Ishikawa (cell line): ENCODE measurements around the gene TARBP2.

Source experiments
- CEBPB ChIP-seq: IDR thresholded peaks from 2 replicates; pipeline ENCODE4 v1.6.1; 2012
- CREB1 ChIP-seq: IDR thresholded peaks from 2 replicates; pipeline ENCODE4 v1.6.1; 2012; ENCODE audit warnings: low read depth
- EGR1 ChIP-seq: IDR thresholded peaks from 2 replicates; pipeline ENCODE4 v1.6.1; 2012
- EP300 ChIP-seq: IDR thresholded peaks from 2 replicates; pipeline ENCODE4 v1.6.1; 2012; ENCODE audit warnings: borderline replicate concordance
- FOXM1 ChIP-seq: IDR thresholded peaks from 2 replicates; pipeline ENCODE4 v1.6.1; 2012; ENCODE audit warnings: low read depth, borderline replicate concordance
- MAX ChIP-seq: IDR thresholded peaks from 2 replicates; pipeline ENCODE4 v1.6.1; 2012
- NFIC ChIP-seq: IDR thresholded peaks from 2 replicates; pipeline ENCODE4 v1.6.1; 2012
- RAD21 ChIP-seq: IDR thresholded peaks from 2 replicates; pipeline ENCODE4 v1.6.1; 2012; ENCODE audit warnings: low read depth
- TAF1 ChIP-seq: IDR thresholded peaks from 2 replicates; pipeline ENCODE4 v1.6.1; 2012; ENCODE audit warnings: low read depth, mild to moderate bottlenecking
- TCF12 ChIP-seq: IDR thresholded peaks from 2 replicates; pipeline ENCODE4 v1.6.1; 2012; ENCODE audit warnings: low read depth
- TEAD4 ChIP-seq: IDR thresholded peaks from 2 replicates; pipeline ENCODE4 v1.6.1; 2012
- YY1 ChIP-seq: IDR thresholded peaks from 2 replicates; pipeline ENCODE4 v1.6.1; 2012; ENCODE audit warnings: low read depth
- ZBTB7A ChIP-seq: IDR thresholded peaks from 2 replicates; pipeline ENCODE4 v1.6.1; 2012; ENCODE audit warnings: low read depth
- TF ChIP-seq, protein P1 (sequence below): IDR thresholded peaks from 2 replicates; pipeline ENCODE4 v1.6.1; 2012
- TF ChIP-seq, protein P2 (sequence below): IDR thresholded peaks from 2 replicates; pipeline ENCODE4 v1.6.1; 2012; ENCODE audit warnings: low read depth, mild to moderate bottlenecking

TARBP2 gene

DNA sequence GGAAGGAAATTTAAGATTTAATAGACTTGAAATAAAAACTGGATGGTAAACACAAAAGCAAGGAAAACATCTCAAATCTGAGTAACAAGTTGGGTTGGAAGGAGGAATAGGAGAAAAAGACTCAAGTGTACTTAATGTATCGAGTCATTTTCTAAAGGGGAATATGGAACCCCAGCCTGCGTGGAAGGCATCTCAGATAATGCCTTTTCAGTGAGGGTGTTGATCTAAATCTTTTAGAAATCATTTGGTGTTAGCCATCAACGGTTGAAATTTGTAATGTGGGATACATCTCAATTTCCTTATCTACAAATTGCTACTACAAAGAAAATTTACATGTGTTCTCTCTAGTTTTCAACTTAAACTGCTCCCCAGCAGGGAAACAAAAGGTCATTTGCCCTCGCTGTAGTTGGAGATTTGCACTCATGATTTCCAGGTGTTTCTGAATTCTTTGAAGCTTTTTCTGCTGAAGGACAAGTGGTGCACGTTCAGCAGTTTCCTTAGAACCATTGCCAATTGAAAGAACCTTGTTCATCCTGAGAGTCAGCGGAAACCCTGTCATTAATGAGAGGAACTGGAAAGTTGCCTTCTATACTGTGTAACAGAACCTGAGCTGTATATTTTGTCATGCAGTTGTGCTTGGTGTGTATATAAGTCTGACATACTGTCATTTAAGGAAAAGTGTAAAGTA, 47.0 kb upstream of the TARBP2 start:
- TF ChIP-seq EP300 (no peak), NFIC (no peak), ZBTB7A (no peak), CEBPB (no peak), YY1 (no peak), RAD21 (no peak), MAX (no peak), EGR1 (no peak), CREB1 (no peak), TAF1 (no peak), TCF12 (no peak), TEAD4 (no peak), FOXM1 (no peak)
- TF ChIP-seq, protein P1, sequence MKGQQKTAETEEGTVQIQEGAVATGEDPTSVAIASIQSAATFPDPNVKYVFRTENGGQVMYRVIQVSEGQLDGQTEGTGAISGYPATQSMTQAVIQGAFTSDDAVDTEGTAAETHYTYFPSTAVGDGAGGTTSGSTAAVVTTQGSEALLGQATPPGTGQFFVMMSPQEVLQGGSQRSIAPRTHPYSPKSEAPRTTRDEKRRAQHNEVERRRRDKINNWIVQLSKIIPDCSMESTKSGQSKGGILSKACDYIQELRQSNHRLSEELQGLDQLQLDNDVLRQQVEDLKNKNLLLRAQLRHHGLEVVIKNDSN: no peak
- TF ChIP-seq, protein P2, sequence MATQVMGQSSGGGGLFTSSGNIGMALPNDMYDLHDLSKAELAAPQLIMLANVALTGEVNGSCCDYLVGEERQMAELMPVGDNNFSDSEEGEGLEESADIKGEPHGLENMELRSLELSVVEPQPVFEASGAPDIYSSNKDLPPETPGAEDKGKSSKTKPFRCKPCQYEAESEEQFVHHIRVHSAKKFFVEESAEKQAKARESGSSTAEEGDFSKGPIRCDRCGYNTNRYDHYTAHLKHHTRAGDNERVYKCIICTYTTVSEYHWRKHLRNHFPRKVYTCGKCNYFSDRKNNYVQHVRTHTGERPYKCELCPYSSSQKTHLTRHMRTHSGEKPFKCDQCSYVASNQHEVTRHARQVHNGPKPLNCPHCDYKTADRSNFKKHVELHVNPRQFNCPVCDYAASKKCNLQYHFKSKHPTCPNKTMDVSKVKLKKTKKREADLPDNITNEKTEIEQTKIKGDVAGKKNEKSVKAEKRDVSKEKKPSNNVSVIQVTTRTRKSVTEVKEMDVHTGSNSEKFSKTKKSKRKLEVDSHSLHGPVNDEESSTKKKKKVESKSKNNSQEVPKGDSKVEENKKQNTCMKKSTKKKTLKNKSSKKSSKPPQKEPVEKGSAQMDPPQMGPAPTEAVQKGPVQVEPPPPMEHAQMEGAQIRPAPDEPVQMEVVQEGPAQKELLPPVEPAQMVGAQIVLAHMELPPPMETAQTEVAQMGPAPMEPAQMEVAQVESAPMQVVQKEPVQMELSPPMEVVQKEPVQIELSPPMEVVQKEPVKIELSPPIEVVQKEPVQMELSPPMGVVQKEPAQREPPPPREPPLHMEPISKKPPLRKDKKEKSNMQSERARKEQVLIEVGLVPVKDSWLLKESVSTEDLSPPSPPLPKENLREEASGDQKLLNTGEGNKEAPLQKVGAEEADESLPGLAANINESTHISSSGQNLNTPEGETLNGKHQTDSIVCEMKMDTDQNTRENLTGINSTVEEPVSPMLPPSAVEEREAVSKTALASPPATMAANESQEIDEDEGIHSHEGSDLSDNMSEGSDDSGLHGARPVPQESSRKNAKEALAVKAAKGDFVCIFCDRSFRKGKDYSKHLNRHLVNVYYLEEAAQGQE: no peak

DNA sequence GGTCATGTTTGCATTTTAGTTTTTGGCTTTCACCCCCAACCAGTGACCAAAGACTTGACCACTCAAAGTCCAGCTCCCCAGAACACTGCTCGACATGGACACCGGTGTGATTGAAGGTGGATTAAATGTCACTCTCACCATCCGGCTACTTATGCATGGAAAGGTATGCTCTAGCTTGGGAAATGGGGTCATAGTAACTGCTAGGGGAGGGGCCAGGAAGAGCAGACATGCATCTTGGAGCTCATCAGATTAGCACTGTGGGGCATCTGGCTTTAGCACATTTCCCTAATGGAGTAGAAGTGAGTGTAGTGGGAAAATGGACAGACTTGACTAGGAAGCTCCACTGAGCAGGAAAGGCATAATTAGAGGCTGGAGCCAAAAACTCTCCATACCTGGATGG, 46.4 kb upstream of the TARBP2 start:
- no peak for TF ChIP-seq NFIC

DNA sequence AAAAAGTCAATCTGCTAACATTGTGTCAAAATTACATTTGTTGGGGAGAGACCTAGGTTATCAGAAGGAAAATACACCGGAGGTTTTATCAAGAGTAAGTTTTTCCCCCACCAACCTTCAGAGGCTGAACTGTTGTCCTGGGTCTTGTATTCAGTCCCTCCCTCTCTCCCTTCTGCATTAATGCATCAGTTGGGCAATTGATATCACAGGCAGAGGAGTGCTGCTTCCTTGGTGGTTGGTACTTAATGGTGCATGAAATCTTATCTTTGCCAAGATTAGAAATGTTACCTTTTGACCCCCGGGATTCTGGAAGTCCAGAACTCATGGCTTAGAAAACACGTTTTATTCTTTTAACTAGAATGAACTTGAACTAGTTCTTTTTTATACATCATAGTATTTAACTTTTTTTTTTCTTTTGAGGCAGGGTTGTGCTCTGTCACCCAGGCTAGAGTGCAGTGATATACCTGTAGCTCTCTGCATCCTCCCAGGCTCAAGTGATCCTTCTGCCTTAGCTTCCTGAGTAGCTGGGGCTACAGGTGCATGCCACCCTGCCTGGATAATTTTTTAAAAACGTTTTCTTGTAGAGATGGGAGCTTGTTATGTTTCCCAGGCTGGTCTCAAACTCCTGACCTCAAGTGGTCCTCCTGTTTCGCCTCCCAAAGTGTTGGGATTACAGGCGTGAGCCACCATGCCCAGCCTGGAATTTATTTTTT, 44.3 kb upstream of the TARBP2 start:
- TF ChIP-seq RAD21 (no peak), MAX (no peak), TCF12 (no peak), FOXM1 (no peak), CEBPB (no peak), CREB1 (no peak)

GRCh38 chr12:53459097-53459496, 42.0 kb upstream of the TARBP2 start:
- no peak for TF ChIP-seq EGR1
- TF ChIP-seq TCF12: no peak
- no peak for TF ChIP-seq CREB1
- TF ChIP-seq TEAD4: no peak
- TF ChIP-seq EP300: no peak
- TF ChIP-seq, protein P1: no peak
- TF ChIP-seq TAF1: no peak
- TF ChIP-seq RAD21: no peak
- no peak for TF ChIP-seq FOXM1
- no peak for TF ChIP-seq ZBTB7A
- no peak for TF ChIP-seq NFIC
- TF ChIP-seq MAX: no peak
- TF ChIP-seq YY1: no peak
- TF ChIP-seq, protein P2: no peak
- no peak for TF ChIP-seq CEBPB

DNA sequence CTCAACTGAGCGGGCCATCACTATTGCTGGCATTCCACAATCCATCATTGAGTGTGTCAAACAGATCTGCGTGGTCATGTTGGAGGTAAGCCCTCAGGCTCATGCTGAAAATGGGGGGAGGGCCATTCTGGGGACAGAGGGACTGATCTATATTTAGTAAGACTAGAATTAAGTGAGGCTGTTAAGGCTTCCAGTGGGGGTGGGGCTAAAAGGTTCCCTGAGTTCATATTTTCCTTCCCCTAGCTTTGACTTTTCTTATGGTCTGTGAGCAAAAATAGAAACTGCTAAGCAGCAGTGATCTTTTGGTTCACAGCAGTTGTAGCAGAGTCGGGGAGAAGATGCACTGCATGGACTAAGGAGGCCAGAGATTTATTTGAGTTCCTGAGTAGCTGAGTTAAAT, 40.0 kb upstream of the TARBP2 start:
- TF ChIP-seq RAD21 (no peak), YY1 (no peak), CEBPB (no peak)
- TF ChIP-seq, protein P1: no peak

DNA sequence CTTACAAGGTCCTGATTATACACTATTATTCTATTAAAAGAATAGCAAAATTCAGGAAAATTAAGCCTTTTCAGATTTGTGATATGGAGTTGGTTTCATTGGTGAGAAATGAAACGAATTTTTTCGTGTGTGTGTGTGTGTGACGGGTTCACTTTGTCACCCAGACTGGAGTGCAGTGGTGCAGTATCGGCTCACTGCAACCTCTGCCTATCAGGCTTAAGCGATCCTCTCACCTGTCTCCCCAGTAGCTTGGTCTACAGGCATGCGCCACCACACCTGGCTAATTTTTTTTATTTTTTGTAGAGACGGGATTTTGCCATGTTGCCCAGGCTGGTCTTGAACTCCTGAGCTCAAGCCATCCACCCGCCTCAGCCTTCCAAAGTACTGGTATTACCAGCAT, 39.5 kb upstream of the TARBP2 start:
- TF ChIP-seq NFIC: no peak
- TF ChIP-seq, protein P2: no peak
- TF ChIP-seq, protein P1: no peak
- TF ChIP-seq CEBPB: no peak
- TF ChIP-seq CREB1: no peak
- TF ChIP-seq RAD21: no peak
- TF ChIP-seq MAX: no peak
- TF ChIP-seq TEAD4: no peak
- no peak for TF ChIP-seq EP300
- TF ChIP-seq TAF1: no peak
- TF ChIP-seq FOXM1: no peak
- TF ChIP-seq TCF12: no peak
- TF ChIP-seq YY1: no peak
- no peak for TF ChIP-seq EGR1
- no peak for TF ChIP-seq ZBTB7A
